Stomach (tissue), 9 donors: ENCODE results near the gene SAGE1. TPM values are rescaled to one million over a fixed set of nuclear protein-coding genes. Genes with fewer than 3 reads are reported as not detected.

Source experiments
- DNase-seq, 2 donors: peaks; one replicate each; pipeline versions ENCODE4 v3.0.0 to v3.0.0-alpha.2; 2013 to 2019
- H3K27ac ChIP-seq, 5 donors: fragments of 200-600 bp in 4 of 5; sonication (generic) in 4 of 5; one replicate each; pipeline ENCODE4 v1.5.1; 2013 to 2019; ENCODE audit warnings: mild to moderate bottlenecking in 1 of 5, moderate library complexity in 1 of 5
- H3K27me3 ChIP-seq, 3 donors: fragments of 200-600 bp; sonication (generic); one replicate each; pipeline ENCODE4 v1.5.1; 2017 to 2019; ENCODE audit warnings: mixed run types in 1 of 3
- H3K36me3 ChIP-seq, 4 donors: fragments of 200-600 bp; sonication (generic); 1 replicate in 3 of 4; 2 replicates in 1 of 4; pipeline ENCODE4 v1.5.1; 2016 to 2019
- H3K4me1 ChIP-seq, 4 donors: fragments of 200-600 bp; sonication (generic); one replicate each; pipeline ENCODE4 v1.5.1; 2016 to 2019
- H3K4me3 ChIP-seq, 4 donors: fragments of 200-600 bp; sonication (generic) in 3 of 4; one replicate each; pipeline ENCODE4 v1.5.1; 2016 to 2019; ENCODE audit warnings: mild to moderate bottlenecking in 1 of 4
- H3K9me3 ChIP-seq, 4 donors: fragments of 200-600 bp; sonication (generic); one replicate each; pipeline ENCODE4 v1.5.1; 2016 to 2019
- EP300 ChIP-seq: sonication (generic); formaldehyde crosslinking; IDR thresholded peaks from one replicate; pipeline ENCODE4 v1.6.1; 2017; ENCODE audit warnings: antibody characterized with exemption
- POLR2A ChIP-seq, 4 donors: fragments of 450-650 bp; IDR thresholded peaks; one replicate each; pipeline ENCODE4 v1.6.1; 2016; ENCODE audit warnings: antibody characterized with exemption in 4 of 4, control low read depth in 2 of 4, mild to moderate bottlenecking in 1 of 4, moderate library complexity in 1 of 4
- POLR2AphosphoS5 ChIP-seq, 3 donors: sonication (generic); formaldehyde crosslinking; IDR thresholded peaks; one replicate each; pipeline ENCODE4 v1.6.1; 2016; ENCODE audit warnings: antibody characterized with exemption in 3 of 3
- WGBS, 5 donors: extraction: QIAGEN DNeasy Blood & Tissue Kit in 3 of 5; methylation state at CpG; one replicate each; pipeline versions ENCODE4 v1.1.5 to v1.1.7; 2013 to 2018; 5-methylcytosine and 5-hydroxymethylcytosine counted together
- intact Hi-C: fragments of 100-400 bp; cut with DNase I; formaldehyde crosslinking; loops from one replicate; pipeline ENCODE4 v1.15.1; 2023; ENCODE audit warnings: low total_unique reads
- polyA plus RNA-seq, 3 donors: library from polyadenylated mRNA; stranded (reverse); fragments of 200-250 nt; gene quantifications; one replicate each; pipeline ENCODE4 v1.2.3, GENCODE V29; 2013
- total RNA-seq, 5 donors: library from RNA; depleted of rRNA; stranded (reverse); fragments of >200 nt; gene quantifications; one replicate each; pipeline versions ENCODE4 v1.1.0 to v1.2.3, GENCODE V29; 2014 to 2016
- TF ChIP-seq, protein P1 (sequence below), 7 experiments: fragments of 450-650 bp in 4 of 7; fragments of 200-600 bp in 3 of 7; sonication (generic) in 3 of 7; IDR thresholded peaks; one replicate each; pipeline ENCODE4 v1.5.1; 2016 to 2019; ENCODE audit warnings: antibody characterized with exemption in 7 of 7, control low read depth in 2 of 7, mild to moderate bottlenecking in 1 of 7
- donor health status: healthy with polysubstance abuse.
- donor health status: Bipolar disorder and iron deficiency.
- donor health status: healthy.

Gene SAGE1
- total and polyA plus RNA-seq, 8 donors = not detected

GRCh38 chrX:135927897-135928296, 34.4 kb downstream of the SAGE1 start:
- no peak for DNase-seq
- Histone ChIP-seq H3K27ac (no peak overlapping the region), H3K4me1 (no peaks in the 10 kb centered on the region), H3K27me3 (no peaks in the 10 kb centered on the region), H3K36me3 (no peaks in the 10 kb centered on the region), H3K9me3 (no peaks in the 10 kb centered on the region), H3K4me3 (no peak overlapping the region)
- intact Hi-C loops = no loop called here
- WGBS, 5 donors = 43 to 66% (median 51%) methylated on average over 2 of the region's 2 CpGs
- TF ChIP-seq, protein P1, sequence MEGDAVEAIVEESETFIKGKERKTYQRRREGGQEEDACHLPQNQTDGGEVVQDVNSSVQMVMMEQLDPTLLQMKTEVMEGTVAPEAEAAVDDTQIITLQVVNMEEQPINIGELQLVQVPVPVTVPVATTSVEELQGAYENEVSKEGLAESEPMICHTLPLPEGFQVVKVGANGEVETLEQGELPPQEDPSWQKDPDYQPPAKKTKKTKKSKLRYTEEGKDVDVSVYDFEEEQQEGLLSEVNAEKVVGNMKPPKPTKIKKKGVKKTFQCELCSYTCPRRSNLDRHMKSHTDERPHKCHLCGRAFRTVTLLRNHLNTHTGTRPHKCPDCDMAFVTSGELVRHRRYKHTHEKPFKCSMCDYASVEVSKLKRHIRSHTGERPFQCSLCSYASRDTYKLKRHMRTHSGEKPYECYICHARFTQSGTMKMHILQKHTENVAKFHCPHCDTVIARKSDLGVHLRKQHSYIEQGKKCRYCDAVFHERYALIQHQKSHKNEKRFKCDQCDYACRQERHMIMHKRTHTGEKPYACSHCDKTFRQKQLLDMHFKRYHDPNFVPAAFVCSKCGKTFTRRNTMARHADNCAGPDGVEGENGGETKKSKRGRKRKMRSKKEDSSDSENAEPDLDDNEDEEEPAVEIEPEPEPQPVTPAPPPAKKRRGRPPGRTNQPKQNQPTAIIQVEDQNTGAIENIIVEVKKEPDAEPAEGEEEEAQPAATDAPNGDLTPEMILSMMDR (IDR thresholded peaks at IDR 0.05) = no peak
- TF ChIP-seq EP300 = no peak
- no peak for TF ChIP-seq POLR2AphosphoS5 (IDR thresholded peaks at IDR 0.05)
- no peak for TF ChIP-seq POLR2A (IDR thresholded peaks at IDR 0.05)

- TF ChIP-seq POLR2A (IDR thresholded peaks at IDR 0.05) = no peak
- TF ChIP-seq, protein P1 (IDR thresholded peaks at IDR 0.05) = peak in 4 of 7 experiments; percentile 33 to 65 (median 42)
- 40 to 46% (median 43%) methylated on average over 19 of the region's 19 CpGs for WGBS, 5 donors
- Histone ChIP-seq H3K4me1 (no peaks in the 10 kb centered on the region), H3K27me3 (no peaks in the 10 kb centered on the region), H3K9me3 (no peaks in the 10 kb centered on the region), H3K36me3 (no peaks in the 10 kb centered on the region), H3K4me3 (no peak overlapping the region), H3K27ac (no peak overlapping the region)
- peak; percentile 62 to 64 for DNase-seq
- intact Hi-C loops = no loop called here
Observed at GRCh38 chrX:135931644-135932487, 38.4 kb downstream of the SAGE1 start.

DNA sequence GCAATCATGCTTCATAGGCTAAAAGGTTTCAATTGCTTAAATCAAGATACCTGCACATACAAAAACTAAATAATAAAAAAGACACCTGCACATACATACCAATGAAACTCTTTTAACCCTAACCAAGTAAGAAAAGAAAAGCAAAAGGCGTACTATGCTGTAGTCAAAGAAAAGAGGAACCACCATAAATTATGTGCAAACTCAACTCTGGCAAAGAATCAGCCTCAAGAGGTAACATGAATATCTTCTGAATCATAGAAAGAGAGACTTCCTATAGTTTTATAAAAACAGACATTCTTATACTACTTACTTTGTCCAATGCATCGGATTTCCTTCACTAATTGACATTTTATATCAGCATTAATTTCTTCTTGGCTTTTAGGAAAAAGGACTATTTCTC, 51.0 kb downstream of the SAGE1 start:
- Histone ChIP-seq H3K9me3 (peaks cover 0 to 6% (median 0%) of the 10 kb centered on the region in 4 donors), H3K4me3 (no peak overlapping the region), H3K4me1 (no peaks in the 10 kb centered on the region), H3K27ac (no peak overlapping the region), H3K27me3 (no peaks in the 10 kb centered on the region), H3K36me3 (no peaks in the 10 kb centered on the region)
- intact Hi-C loops = no loop called here
- 69 to 95% (median 84%) methylated on average over 2 of the region's 2 CpGs for WGBS, 5 donors
- TF ChIP-seq POLR2A (IDR thresholded peaks at IDR 0.05) = no peak
- TF ChIP-seq POLR2AphosphoS5 (IDR thresholded peaks at IDR 0.05) = no peak
- TF ChIP-seq, protein P1 (IDR thresholded peaks at IDR 0.05) = no peak
- no peak for TF ChIP-seq EP300
- DNase-seq = no peak

DNA sequence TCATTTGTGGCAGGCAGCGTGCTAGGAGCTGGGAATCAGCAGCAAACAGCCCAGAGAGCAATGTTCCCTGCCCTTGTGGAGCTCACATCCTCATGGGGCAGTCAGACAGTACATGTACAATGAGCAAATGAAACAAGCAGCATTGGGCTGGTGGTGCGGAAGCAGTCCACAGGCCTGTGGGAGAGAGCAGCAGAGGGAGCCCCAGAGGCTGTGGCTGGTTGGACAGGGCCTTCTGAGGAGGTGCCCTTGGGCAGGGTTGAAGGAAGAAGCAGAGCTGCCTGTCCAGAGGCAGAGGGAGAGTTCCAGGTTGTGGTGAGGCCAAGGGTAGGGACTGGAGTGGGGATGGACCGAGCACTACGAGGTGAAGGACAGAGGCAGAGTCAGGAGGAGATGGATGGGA, 57.8 kb downstream of the SAGE1 start:
- no peak overlapping the region for H3K4me3 ChIP-seq
- 64 to 91% (median 83%) methylated on average over 4 of the region's 4 CpGs for WGBS, 5 donors
- H3K27ac ChIP-seq = no peak overlapping the region
- no peaks in the 10 kb centered on the region for H3K9me3 ChIP-seq
- H3K4me1 ChIP-seq = no peaks in the 10 kb centered on the region
- H3K36me3 ChIP-seq = no peaks in the 10 kb centered on the region
- TF ChIP-seq POLR2A (IDR thresholded peaks at IDR 0.05) (no peak), EP300 (no peak)
- TF ChIP-seq, protein P1 (IDR thresholded peaks at IDR 0.05) = no peak
- DNase-seq = no peak
- H3K27me3 ChIP-seq = peaks cover 0 to 3% (median 0%) of the 10 kb centered on the region in 3 donors
- intact Hi-C loops = no loop called here

Other genes starting within 250 kb of the SAGE1 start
- not detected for gene CT45A1, start 180.1 kb upstream of the SAGE1 start, total RNA-seq
- gene CT45A1, start 180.1 kb upstream of the SAGE1 start, polyA plus RNA-seq = not detected
- not detected for gene CT45A3, start 125.5 kb upstream of the SAGE1 start, total RNA-seq
- gene CT45A3, start 125.5 kb upstream of the SAGE1 start, polyA plus RNA-seq = not detected
- not detected for gene CT45A5, start 108.2 kb upstream of the SAGE1 start, total RNA-seq
- gene CT45A5, start 108.2 kb upstream of the SAGE1 start, polyA plus RNA-seq = not detected
- not detected for gene CT45A6, start 90.9 kb upstream of the SAGE1 start, total RNA-seq
- not detected for gene CT45A6, start 90.9 kb upstream of the SAGE1 start, polyA plus RNA-seq
- not detected for gene CT45A2, start 73.7 kb upstream of the SAGE1 start, total RNA-seq
- gene CT45A2, start 73.7 kb upstream of the SAGE1 start, polyA plus RNA-seq = not detected
- not detected for gene CT45A7, start 56.4 kb upstream of the SAGE1 start, total RNA-seq
- gene CT45A7, start 56.4 kb upstream of the SAGE1 start, polyA plus RNA-seq = not detected
- not detected for gene CT45A8, start 39.2 kb upstream of the SAGE1 start, total RNA-seq
- gene CT45A8, start 39.2 kb upstream of the SAGE1 start, polyA plus RNA-seq = not detected
- not detected for gene CT45A9, start 21.9 kb upstream of the SAGE1 start, total RNA-seq
- not detected for gene CT45A9, start 21.9 kb upstream of the SAGE1 start, polyA plus RNA-seq
- not detected for gene CT45A10, start 272 bp upstream of the SAGE1 start, total RNA-seq
- not detected for gene CT45A10, start 272 bp upstream of the SAGE1 start, polyA plus RNA-seq
- 10 to 100 TPM in 4 of 5 donors, 1 to 10 TPM in 1; 4.3 to 27.2 (median 12.9) TPM for gene MMGT1, start 80.3 kb downstream of the SAGE1 start, total RNA-seq
- 1 to 10 TPM; 6.3 to 8.9 (median 7.2) TPM for gene MMGT1, start 80.3 kb downstream of the SAGE1 start, polyA plus RNA-seq
- gene SLC9A6, start 91.7 kb downstream of the SAGE1 start, total RNA-seq = 10 to 100 TPM in 1 of 5 donors, 1 to 10 TPM in 3, under 1 TPM in 1; 0.58 to 26.4 (median 8.8) TPM
- 1 to 10 TPM; 1.2 to 6.9 (median 3.9) TPM for gene SLC9A6, start 91.7 kb downstream of the SAGE1 start, polyA plus RNA-seq